HG03159 (cell line): ENCODE measurements around the gene SLC10A6.

Source experiments
- ATAC-seq: cut with Tn5 transposase; IDR thresholded peaks from one replicate; pipeline ENCODE4 v1.9.1; 2021; ENCODE audit warnings: mild to moderate bottlenecking, moderate library complexity; ENCODE audit not compliant: unreplicated experiment

Gene SLC10A6

DNA sequence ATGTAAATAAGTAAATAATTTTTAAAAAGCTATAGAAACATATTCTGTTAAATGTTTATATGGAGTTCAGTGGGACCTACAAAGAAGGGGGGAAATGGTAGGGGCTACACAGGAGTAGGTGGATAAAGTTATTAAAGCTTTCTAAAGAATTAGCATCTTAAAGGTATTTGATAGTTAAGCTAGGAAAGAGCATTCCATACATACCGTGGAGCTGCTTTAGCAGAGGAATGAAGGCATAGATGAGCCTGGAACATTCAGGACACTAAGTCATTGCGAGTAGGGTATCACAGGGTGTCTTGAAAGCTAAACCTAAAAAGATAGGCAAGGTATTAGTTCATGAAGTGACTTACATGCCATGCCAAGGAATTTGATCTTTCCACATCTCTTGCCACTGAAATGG, 60.4 kb downstream of the SLC10A6 start:
- no peak for ATAC-seq

DNA sequence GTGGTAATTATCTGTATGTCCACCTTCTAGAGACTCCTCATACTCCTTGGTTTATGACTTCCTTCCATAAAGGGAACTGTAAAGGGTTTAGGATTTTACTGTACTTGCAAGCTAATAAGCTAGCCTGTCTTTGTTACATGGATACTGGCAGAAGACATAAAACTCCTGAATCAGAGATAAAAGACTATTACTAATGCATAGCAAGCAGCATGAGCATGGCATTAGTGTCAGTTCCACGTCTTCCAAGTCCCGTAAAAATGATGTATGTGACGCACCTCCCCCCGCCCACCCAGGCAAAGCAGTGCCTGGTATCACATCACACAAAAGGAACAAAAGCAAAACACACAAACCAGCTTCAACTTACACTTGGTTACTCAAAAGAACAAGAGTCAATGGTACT, 71.0 kb downstream of the SLC10A6 start:
- no peak for ATAC-seq

DNA sequence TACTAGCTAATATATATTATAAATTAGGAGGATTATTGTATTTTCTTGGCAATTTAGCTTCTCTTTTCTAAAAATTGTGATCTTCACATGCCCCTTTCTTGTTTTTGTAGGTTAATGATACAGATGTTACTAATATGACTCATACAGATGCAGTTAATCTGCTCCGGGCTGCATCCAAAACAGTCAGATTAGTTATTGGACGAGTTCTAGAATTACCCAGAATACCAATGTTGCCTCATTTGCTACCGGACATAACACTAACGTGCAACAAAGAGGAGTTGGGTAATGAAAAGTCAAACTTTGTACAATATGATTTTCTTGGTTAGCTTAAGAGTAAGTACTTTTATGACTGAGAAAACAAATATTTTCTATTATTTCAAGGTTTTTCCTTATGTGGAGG, 74.1 kb downstream of the SLC10A6 start:
- no peak for ATAC-seq
